Measurements from ENCODE around the gene EBLN1. TPM values are rescaled to one million over a fixed set of nuclear protein-coding genes. Genes with fewer than 3 reads are reported as not detected.
"Not testable (repeated sequence)": the region's sequence is repeated elsewhere in the genome, so short reads cannot be mapped to it uniquely, and the experiment has no call there.

EBLN1 gene
- total and polyA plus RNA-seq, 2 experiments from 2014 or later = not detected

DNA sequence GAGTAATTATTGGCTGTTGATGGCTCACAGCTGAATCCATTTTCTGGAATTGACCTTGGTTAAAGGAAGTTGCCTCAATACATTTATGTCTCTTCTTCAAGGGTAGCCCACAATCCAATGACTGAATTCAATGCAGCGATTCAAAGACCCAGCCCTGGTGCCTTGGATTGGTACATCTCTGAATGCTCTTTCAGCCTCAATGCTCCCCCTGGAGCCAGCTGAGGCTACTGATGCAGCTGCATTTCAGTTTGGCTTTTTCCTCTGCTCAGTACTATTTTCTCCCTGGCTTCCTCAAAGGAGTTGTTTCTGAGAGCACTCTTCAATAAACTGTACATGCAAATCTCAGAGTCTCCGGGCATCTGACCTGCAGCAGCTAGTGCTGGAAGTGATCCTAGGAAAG is 633 bp upstream of the EBLN1 start:
- no peak for TF ChIP-seq EZH2phosphoT487 (IDR thresholded peaks at IDR 0.05; ENCODE audit: low read depth, severe bottlenecking, unreplicated experiment)
- TF ChIP-seq, protein P1, sequence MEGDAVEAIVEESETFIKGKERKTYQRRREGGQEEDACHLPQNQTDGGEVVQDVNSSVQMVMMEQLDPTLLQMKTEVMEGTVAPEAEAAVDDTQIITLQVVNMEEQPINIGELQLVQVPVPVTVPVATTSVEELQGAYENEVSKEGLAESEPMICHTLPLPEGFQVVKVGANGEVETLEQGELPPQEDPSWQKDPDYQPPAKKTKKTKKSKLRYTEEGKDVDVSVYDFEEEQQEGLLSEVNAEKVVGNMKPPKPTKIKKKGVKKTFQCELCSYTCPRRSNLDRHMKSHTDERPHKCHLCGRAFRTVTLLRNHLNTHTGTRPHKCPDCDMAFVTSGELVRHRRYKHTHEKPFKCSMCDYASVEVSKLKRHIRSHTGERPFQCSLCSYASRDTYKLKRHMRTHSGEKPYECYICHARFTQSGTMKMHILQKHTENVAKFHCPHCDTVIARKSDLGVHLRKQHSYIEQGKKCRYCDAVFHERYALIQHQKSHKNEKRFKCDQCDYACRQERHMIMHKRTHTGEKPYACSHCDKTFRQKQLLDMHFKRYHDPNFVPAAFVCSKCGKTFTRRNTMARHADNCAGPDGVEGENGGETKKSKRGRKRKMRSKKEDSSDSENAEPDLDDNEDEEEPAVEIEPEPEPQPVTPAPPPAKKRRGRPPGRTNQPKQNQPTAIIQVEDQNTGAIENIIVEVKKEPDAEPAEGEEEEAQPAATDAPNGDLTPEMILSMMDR (IDR thresholded peaks at IDR 0.05; ENCODE audit: poor library complexity) = no peak
- DNase-seq (ENCODE audit: low spot score) = no peak
- 70% methylated on average over 2 of the region's 2 CpGs for WGBS (ENCODE audit: low lambda C conversion rate, missing lambda C conversion rate)

DNA sequence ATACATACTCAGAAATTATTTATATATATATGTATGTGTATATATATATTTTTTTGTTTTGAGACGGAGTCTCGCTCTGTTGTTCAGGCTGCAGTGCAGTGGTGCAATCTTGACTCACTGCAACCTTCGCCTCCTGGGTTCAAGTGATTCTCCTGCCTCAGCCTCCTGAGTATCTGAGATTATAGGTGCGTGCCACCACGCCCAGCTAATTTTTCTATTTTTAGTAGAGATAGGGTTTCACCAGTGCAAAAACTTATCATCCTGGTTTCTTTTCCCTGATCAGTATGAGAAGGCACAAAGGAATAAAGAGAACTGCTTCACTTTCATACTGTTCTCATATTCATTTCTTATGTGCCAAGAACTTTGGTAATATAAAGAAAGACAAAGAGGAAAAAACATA is 731 bp downstream of the EBLN1 start:
- H3K36me3 ChIP-seq (replicated peaks; ENCODE audit: insufficient read depth, low read depth); H2AFZ ChIP-seq: not testable (repeated sequence)

More for the DNA sequence above, 633 bp upstream of the EBLN1 start:
- no peaks in the 10 kb centered on the region for H3K9me3 ChIP-seq (ENCODE audit: low read depth)
- no peak overlapping the region for H2AFZ ChIP-seq
- H4K20me1 ChIP-seq (ENCODE audit: insufficient read depth, poor library complexity, severe bottlenecking) = no peaks in the 10 kb centered on the region
- H3K79me2 ChIP-seq = no peaks in the 10 kb centered on the region
- no peaks in the 10 kb centered on the region for H3K4me1 ChIP-seq (ENCODE audit: insufficient read depth)
- no peaks in the 10 kb centered on the region for H3K36me3 ChIP-seq (replicated peaks; ENCODE audit: insufficient read depth, low read depth)
- no peak overlapping the region for H3K27ac ChIP-seq
- no peaks in the 10 kb centered on the region for H3K27me3 ChIP-seq
- no peaks in the 10 kb centered on the region for H3K9me2 ChIP-seq (replicated peaks; ENCODE audit: insufficient read depth)
- H3K4me2 ChIP-seq = no peak overlapping the region
- H3K4me3 ChIP-seq = no peak overlapping the region

DNA sequence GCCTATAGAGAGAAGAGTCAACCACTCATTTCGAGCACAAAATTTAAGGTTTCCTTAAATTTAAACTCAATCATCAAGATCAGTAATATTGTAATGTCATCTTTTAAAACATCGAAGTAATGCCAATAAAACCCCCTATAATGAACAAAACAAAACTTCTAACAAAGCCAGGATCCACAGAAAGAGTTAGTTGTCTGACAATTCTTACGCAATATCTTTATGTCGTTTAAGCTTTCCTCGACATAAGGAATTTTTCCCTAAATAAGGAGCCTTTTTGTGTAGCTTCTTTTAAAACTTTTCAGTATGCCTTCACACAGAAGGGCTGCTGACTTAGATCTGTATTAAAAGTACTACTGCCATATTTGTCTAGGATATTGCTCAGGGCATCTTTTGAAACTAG is 7.5 kb downstream of the EBLN1 start:
- Histone ChIP-seq H3K9me3 (ENCODE audit: low read depth) (no peaks in the 10 kb centered on the region), H3K27me3 (no peaks in the 10 kb centered on the region), H3K4me2 (no peak overlapping the region), H3K9me2 (replicated peaks; ENCODE audit: insufficient read depth) (no peaks in the 10 kb centered on the region), H3K36me3 (replicated peaks; ENCODE audit: insufficient read depth, low read depth) (no peaks in the 10 kb centered on the region), H3K4me1 (ENCODE audit: insufficient read depth) (no peaks in the 10 kb centered on the region), H3K4me3 (no peak overlapping the region), H4K20me1 (ENCODE audit: insufficient read depth, poor library complexity, severe bottlenecking) (no peaks in the 10 kb centered on the region), H3K79me2 (no peaks in the 10 kb centered on the region), H3K27ac (no peak overlapping the region), H2AFZ (no peak overlapping the region)
- WGBS (ENCODE audit: low lambda C conversion rate, missing lambda C conversion rate) = 84% methylated on average over 5 of the region's 5 CpGs
- no peak for DNase-seq (ENCODE audit: low spot score)
- TF ChIP-seq, protein P1 (IDR thresholded peaks at IDR 0.05; ENCODE audit: poor library complexity) = no peak
- TF ChIP-seq EZH2phosphoT487 (IDR thresholded peaks at IDR 0.05; ENCODE audit: low read depth, severe bottlenecking, unreplicated experiment) (no peak), EZH2 (IDR thresholded peaks at IDR 0.05; ENCODE audit: borderline replicate concordance) (no peak)

More for the DNA sequence above, 731 bp downstream of the EBLN1 start:
- H3K9me2 ChIP-seq (replicated peaks; ENCODE audit: insufficient read depth); H3K27me3 ChIP-seq; H3K4me2 ChIP-seq; H3K9me3 ChIP-seq (ENCODE audit: low read depth); H3K79me2 ChIP-seq; H3K4me3 ChIP-seq; H3K4me1 ChIP-seq (ENCODE audit: insufficient read depth); H4K20me1 ChIP-seq (ENCODE audit: insufficient read depth, poor library complexity, severe bottlenecking); H3K27ac ChIP-seq; DNase-seq (ENCODE audit: low spot score): not testable (repeated sequence)
- 96% methylated on average over 5 of the region's 5 CpGs for WGBS (ENCODE audit: low lambda C conversion rate, missing lambda C conversion rate)

DNA sequence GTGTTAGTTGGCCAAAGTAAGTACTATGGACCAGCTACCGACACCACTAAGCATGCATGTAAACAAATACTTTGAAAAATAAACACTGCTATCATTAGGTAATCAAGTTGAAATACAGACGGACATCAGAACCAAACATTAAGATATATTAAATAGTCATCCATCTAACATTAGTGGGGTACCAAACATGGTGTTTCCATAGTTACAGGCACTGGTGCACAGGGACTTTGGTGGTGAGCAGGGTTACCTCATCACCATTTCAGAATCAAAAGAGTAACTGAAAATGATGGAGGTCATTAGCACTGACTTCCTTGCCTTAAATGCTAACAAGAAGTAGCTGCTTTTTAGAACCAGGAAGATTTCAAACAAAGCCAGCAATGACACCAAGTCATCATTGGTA is 23.9 kb downstream of the EBLN1 start:
- WGBS (ENCODE audit: low lambda C conversion rate, missing lambda C conversion rate) = 48% methylated on average over 2 of the region's 2 CpGs
- H3K36me3 ChIP-seq (replicated peaks; ENCODE audit: insufficient read depth, low read depth) = no peaks in the 10 kb centered on the region
- no peaks in the 10 kb centered on the region for H3K9me3 ChIP-seq (ENCODE audit: low read depth)
- TF ChIP-seq EZH2 (IDR thresholded peaks at IDR 0.05; ENCODE audit: borderline replicate concordance) = no peak
- TF ChIP-seq EZH2phosphoT487 (IDR thresholded peaks at IDR 0.05; ENCODE audit: low read depth, severe bottlenecking, unreplicated experiment) = no peak
- TF ChIP-seq, protein P1 (IDR thresholded peaks at IDR 0.05; ENCODE audit: poor library complexity) = no peak
- H2AFZ ChIP-seq = no peak overlapping the region
- no peak for DNase-seq (ENCODE audit: low spot score)
- no peaks in the 10 kb centered on the region for H3K4me1 ChIP-seq (ENCODE audit: insufficient read depth)
- H3K4me3 ChIP-seq = no peak overlapping the region
- H3K9me2 ChIP-seq (replicated peaks; ENCODE audit: insufficient read depth) = no peaks in the 10 kb centered on the region
- H3K4me2 ChIP-seq = no peak overlapping the region
- H4K20me1 ChIP-seq (ENCODE audit: insufficient read depth, poor library complexity, severe bottlenecking) = no peaks in the 10 kb centered on the region
- no peaks in the 10 kb centered on the region for H3K79me2 ChIP-seq
- H3K27ac ChIP-seq = no peak overlapping the region
- no peaks in the 10 kb centered on the region for H3K27me3 ChIP-seq
